T-helper 1 cell treated with Interleukin-12 subunit alpha and Interleukin-12 subunit beta and Interleukin-4 antibody, amounts not matched to agents 30 ng/mL and 1 ng/mL, for 36 hours (primary cell): Measurements from ENCODE around the gene SHANK1. TPM values are rescaled to one million over a fixed set of nuclear protein-coding genes. Genes with fewer than 3 reads are reported as not detected.
"Not testable (repeated sequence)": the region's sequence is repeated elsewhere in the genome, so short reads cannot be mapped to it uniquely, and the experiment has no call there.

Experiments used
- intact Hi-C: fragments of 100-400 bp; cut with micrococcal nuclease; formaldehyde crosslinking; loops from one replicate; pipeline ENCODE4 v1.15.1; 2024
- total RNA-seq: library from RNA; stranded (reverse); gene quantifications from 2 replicates; pipeline ENCODE4 v1.2.3, GENCODE V29; 2022

The SHANK1 gene
- total RNA-seq, 1 donor from 2014 or later = not detected

DNA sequence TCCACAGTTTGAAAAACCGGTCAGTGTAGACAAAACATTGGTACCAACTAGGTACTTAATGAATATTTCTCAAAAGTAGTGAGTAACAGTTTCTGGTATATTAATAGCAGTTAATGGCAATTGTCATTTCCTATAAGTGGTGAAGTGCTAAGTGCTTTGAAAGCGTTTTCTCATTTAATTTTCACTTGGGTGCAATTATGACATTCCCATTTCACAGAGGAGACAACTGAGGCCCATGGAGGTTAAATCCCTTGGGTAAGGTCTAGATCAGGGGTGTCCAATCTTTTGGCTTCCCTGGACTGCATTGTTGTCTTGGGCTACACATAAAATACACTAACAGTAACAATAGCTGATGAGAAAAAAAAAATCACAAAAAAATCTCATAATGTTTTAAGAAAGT lies 79.2 kb downstream of the SHANK1 start:
- intact Hi-C loops = no loop called here

DNA sequence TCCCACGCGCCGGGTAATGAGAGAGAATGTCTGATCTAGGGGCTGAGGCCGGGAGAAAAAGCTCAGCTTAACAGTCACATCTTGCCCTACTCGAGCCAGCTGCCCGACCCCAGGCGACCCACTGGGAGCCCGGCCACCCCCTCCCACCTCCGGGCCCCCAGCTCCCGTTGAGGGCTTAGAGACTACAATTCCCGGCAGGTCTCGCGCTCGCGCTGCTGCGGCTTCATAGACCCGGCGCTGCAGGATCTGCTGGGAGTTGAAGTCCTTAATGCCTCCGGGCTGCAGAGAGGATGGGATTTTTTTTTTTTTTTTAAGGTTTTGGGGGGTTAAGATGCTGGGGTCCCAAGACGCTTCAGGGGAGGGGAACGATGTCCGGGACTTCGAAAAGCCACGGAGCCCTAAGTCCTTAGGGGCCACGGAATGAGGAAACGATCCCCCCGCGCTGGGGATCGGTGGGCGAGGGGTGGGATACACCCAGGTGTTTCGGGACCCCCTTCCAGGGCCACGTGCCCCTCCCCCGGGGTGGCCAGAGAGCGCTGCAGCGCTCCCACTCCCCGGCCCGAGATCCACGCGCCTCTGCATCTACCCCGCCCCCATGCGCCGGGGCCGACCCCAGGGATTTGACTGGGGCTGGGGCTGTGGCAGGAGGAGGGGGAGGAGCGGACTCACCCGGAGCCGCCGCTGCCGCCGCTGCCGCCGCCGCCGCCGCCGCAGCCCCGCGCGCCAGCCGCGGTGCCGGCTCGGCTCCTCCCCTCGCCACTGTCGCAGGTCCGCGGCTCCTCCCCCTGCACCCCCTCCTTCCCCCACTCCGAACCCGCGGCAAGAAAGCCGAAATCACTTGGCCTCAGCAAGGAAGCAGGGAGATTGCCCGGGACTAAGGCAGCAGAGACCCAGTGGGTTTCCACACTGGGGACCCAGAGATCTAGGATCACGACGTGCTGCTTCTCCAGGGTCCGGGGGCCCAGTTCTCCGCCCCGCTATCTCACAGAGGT lies 80.2 kb downstream of the SHANK1 start, which contains the start of gene SYT3:
Gene SYT3 (minus strand): TSS at position 761 of the 992 bp plus-strand sequence. CDS start 2,470 bp downstream, outside the sequence.
- intact Hi-C loops = no loop called here

DNA sequence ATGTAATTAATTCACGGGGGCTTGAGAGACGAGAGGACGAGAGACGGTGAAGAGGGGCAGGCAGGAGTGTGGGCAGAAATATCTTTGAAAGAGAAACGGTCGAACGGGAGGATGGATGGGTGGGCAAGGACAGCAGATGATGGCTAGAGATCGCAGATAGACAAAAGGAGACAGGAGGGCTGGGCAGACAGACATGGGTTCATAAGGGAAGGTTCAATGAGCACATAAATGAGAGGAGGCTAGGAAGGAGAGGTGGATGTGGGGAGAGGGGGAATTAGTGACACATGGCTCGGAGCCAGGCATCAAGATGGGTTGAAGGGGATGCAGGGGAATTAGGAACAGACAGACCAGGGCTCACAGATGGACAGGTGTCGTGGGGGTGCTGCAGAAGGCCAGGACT lies 81.0 kb downstream of the SHANK1 start:
- intact Hi-C loops = no loop called here

DNA sequence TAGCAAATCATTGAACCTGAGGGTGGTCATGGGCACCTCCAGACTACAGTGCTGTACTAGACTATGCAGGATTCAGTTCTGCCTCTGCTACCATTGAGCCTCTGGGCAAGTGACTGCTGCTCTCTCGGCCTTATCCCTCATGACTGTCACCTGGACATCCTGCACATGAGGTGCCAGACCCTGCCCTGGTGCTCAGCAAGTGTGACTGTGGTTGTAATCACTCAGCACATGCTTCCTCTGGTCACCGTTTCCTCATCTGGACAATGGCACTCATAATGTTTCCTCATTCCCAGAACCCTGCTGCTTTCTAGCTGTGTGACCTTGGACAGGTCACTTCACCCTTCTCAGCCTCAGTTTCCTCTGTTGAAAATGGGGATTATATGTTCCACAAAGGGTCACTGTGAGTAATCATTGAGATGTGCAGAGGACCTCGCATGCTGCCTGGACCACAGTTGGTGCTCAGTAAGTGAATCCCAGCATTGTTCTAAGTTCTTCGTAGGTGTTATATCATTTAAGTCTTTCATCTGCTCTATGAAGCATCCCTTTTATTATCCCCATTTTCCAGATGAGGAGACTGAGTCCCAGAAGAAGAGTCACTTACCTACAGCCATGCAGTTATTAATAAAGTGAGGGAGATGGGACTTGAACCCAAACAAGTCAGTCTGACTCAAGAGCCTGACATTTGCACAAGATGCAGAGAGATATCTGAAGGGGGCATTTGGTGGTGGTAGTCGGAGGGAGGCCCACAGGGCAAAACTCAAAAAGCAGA lies 83.1 kb downstream of the SHANK1 start:
- intact Hi-C loops = no loop called here

DNA sequence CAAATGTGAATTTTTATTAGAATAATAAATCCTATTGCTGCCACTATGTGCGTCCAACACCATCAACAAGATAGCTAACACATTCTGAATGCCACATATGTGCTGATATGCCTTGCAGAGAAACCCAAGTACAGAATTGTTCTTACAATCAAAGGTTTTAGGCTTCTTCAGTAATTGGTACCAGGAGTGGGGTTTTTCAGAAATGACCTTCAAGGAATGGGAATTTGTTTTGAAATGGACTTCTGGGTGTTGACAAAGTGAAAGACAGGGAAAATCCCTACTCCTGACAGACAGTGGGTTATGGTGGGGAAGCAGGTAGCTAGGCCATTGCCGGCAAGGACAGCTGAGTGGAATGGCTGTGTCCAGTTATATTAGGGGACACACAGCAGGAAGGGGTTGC lies 85.6 kb downstream of the SHANK1 start:
- intact Hi-C loops = no loop called here

DNA sequence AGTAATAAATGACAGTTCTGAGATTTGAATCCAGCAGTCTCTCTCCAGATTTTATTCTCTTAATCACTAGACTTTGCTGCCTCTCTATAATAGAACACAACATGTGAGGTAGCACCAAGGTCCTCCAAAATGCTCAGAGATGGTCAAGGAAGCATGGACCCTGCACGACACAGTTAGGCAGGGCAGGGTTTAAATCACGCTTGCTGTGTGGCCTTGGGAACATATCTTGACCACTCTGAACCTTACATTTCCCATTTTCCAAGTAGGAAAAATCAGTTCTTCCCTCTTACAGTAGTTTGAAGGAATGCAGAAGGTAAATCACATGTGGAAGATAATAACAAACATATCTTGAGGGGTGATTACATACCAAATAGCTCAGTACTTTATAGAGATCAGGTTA lies 86.2 kb downstream of the SHANK1 start:
- intact Hi-C loops = no loop called here

DNA sequence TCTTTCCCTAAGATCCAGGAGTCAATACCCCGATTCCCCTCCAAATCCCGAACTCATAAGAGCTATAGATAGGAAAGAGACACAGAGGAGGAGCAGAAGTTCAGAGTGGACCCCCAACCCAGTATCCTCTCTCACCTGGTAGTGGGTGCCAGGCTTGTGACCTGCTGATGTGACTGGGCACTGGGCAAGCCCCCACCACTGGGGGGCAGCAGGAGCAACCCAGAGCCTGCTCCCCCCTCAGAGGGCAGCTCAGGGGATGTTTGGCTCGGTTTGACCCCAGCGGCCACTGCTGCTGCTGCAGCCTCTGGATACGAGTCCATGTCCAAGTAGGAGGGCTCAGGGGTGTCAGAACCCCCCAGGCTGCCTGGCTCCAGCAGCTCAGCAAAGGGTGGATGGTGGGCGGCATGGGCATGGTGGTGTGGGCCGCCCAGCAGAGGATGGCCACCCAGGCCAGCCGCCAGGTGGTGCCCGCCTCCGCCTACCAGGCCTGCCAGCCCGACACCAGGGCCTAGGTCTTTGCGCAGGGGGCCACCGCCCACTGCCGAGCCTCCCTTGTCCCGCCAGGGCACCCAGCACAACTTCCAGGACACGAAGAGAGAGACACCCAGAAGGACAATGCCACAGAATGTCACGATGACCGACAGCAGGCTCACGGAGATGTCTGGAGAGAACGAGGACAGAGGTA lies 87.3 kb downstream of the SHANK1 start:
- intact Hi-C loops = no loop called here

DNA sequence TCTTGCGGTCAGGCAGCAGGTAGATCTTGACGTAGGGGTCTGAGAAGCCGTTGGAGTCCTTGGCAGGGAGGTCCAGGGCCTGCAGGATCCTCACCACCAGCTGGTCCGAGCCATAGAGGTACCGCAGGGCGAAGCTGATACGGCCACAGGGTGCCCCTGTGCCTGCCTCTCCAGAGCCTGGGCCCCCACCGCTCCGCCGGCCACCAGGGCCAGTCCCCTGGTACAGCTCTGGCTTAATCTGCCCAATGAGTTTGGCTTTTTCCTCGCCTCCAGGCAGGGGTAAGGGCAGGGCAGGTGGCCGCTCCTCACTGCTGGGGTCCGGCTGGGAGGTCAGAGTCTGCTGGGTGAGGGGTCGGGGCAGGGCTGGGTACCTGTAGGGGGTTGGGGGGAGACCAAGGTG lies 89.8 kb downstream of the SHANK1 start:
- intact Hi-C loops = no loop called here

DNA sequence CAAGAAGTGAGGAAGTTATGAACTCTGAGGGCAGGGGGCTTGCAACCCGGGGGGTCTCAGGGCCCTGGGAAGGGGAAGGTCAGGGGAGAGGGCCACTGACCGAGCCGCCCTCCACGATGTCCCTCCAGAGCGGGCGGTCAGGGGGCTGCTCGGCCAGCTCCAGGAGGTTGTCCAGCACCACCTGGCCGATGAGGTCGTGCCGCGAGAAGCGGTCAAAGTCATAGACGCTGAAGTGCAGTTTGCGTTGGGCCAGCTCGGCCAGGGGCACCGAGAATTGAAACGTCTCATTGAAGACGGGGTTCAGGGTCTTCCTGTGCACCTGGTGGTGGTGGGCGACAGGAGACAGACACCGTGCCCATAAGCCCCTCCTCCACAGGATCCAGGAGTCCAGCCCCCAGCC lies 90.4 kb downstream of the SHANK1 start:
- intact Hi-C loops = no loop called here

DNA sequence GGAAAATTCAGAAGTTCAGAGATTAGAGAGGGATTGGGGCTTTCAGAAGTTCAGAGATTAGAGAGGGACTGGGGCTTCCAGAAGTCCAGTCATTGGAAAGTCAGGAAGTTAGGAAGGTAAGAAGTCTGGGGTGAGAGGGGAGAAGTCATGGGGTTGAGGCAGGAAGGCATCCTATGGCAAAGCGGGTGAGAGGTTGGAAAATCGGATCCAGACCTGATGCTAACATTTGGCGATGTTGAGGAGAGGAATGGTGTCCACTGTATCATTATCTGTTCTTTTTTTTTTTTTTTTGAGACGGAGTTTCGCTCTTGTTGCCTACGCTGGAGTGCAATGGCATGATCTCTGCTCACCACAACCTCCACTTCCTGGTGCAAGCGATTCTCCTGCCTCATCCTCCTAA lies 91.1 kb downstream of the SHANK1 start:
- intact Hi-C loops = no loop called here

DNA sequence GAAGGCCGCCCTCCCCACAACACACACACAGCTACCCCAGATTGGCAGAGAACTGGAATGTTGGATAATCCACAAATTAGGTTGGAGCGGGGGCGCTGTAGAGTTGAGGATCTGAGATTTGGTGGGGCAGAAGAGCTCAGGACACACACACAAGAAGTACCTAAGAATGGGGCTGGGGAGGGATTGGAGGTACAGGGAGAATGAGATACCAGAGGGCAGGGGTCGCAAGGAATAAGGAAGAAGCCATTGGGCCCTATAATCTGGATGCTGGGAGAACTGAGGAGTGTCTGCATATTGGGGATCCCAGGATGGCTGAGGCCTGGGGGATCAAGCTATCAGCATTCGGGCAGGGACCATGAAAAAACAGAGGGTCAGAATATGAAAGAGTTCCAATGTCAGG lies 91.5 kb downstream of the SHANK1 start:
- intact Hi-C loops = no loop called here

DNA sequence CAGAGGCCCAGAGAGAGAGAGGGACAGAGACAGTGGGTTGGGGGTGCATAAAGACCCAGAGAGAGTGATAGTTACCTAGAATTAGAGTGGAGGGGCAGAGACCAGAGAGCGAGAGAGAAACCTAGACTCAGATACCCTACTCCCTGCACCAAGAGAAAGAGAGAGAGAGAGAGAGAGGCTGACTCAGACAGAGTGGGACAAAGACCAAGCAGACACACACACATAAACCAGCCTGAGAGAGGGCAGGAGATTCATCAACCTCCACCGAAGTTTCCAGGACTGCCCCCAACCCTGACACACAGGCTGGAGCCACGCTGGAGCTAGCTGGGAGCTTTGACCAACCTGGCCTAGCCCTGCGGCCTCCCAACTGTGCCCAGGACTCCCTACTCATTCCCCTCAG lies 92.8 kb downstream of the SHANK1 start:
- intact Hi-C loops = no loop called here

DNA sequence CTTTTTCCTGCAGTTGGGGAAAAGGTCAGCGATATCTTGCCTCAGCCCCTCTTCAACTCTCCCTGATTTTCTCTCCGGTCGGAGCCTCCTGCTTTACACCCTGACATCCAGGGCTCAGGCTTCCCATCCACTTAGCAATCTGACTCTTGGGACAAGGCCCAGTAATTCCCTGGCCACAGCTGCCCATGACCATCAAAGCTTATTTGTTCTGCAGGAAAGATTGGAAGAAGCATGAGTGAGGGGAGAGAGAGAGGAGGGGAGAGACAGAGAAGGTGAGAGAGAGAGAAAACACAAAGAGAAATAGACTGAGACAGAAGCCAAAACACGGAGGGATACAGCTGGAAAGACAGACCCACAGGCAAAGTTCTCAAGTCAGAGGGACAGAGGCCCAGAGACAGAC lies 93.6 kb downstream of the SHANK1 start:
- intact Hi-C loops = no loop called here

DNA sequence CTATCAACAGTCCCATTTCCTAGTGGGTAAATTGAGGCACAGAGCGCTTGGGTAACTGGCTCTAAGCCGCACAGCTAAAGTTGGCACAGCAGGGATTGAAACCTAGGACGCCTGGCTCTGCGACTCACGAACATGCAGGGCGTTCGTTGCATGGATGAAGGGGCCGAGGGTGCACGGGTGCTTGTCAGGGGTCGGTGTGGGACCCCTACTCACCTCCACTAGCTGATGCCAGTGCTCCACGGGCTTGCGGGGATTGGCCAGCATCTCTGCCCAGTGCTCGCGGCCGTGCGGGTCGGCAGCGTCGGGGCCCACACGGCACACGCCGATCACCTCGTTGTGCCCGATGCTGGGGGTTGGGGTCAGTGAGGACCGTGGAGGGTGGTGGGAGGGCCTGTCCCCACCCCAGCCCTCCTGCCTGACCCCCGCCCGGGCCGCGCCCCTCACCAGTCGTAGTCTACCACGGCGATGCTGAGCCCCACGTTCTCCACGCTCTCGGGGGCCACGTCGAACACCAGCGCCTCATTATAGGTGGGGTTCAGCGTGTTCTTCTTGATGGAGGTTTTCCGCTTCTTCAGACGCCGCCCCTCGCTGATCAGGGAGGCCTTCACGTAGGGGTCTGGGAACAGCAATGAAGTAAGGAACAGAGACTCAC lies 94.5 kb downstream of the SHANK1 start:
- intact Hi-C loops = no loop called here

DNA sequence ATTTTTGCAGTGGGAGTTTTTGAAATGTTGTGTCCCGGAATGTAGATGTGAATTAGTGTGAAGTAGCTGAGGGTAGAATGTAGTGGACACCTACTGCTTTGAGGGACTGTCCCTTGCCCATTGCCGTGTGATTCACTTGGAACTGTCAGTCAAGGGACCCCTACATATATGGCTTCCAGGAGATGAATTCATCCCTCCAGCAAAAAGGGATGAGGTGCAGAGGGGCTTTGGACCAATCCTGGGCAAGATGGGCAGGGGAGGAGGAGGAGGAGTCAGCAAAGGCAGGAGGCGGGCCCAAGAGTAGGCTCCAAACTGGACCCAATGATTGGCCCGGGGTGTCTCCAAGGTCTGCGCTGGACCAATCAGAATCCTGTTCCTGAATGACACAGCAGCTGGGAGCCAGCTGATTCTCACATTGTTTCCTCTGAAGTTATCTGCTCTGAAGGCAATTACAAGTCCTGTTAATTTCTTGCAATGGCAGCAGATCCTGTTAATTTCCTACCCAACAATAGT lies 99.2 kb downstream of the SHANK1 start:
- intact Hi-C loops = not testable (repeated sequence)

DNA sequence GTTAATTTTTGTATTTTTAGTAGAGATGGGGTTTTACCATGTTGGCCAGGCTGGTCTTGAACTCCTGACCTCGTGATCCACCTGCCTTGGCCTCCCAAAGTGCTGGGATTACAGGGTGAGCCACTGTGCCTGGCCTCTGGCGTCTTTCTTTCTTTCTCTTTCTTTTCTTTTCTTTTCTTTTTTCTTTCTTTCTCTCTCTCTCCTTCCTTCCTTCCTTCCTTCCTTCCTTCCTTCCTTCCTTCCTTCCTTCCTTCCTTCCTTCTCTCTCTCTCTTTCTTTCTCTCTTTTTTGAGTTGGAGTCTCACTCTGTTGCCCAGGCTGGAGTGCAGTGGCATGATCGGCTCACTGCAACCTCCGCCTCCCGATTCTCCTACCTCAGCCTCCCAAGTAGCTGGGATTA lies 100.4 kb downstream of the SHANK1 start:
- intact Hi-C loops = not testable (repeated sequence)

DNA sequence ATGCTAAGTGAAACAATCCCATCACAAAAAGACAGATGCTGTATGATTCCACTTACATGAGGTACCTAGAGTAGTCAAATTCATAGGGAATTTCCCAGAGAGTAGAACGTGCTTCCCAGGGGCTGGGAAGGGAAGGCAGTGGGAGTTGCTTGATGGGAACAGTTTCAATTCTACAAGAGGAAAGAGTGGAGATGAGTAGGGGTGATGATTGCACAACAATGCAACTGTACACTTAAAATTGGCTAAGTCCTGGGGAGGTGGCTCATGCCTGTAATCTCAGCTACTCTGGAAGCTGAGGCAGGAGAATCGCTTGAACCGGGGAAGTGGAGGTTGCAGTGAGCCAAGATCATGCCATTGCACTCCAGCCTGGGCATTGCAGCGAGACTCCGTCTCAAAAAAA lies 101.2 kb downstream of the SHANK1 start:
- intact Hi-C loops = not testable (repeated sequence)

DNA sequence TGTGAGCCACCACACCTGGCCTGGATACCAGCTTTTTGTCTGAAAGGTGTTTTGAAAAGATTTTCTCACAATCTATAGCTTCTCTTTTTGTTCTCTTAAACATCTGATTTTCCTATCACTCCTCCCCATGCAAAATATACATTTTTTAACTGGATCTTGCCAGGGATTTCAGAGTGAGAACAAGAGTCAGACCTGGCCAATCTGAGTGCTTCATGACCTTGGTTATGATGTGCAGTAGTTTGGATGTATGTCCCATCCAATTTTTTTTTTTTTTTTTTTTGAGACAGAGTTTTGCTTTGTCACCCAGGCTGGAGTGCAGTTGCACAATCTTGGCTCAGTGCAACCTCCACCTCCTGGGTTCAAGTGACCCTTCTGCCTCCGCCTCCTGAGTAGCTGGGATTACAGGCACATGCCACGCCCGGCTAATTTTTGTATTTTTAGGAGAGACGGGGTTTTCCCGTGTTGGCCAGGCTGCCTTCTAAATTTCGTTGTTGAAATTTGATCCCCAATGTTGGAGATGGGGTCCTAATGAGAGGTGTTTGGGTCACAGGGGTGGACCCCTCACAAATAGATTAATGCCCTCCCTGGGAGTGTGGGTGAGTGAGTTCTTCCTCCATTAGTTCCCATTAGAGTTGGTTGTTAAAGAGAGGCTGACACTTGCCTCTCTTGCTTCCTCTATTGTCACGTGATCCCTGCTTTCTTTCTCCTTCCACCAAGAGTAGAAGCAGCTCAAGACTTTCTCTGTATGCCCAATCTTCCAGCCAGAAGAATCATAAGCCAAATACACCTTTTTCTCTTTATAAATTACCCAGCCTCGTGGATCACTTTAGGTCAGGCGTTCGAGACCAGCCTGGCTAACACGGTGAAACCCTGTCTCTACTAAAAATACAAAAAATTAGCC lies 106.8 kb downstream of the SHANK1 start:
- intact Hi-C loops = not testable (repeated sequence)
